Left ventricle myocardium inferior (tissue), 1 donor: ENCODE measurements around the gene IFNA4. TPM values are rescaled to one million over a fixed set of nuclear protein-coding genes. Genes with fewer than 3 reads are reported as not detected.
"Not testable (repeated sequence)": the region's sequence is repeated elsewhere in the genome, so short reads cannot be mapped to it uniquely, and the experiment has no call there.

Experiments
- DNase-seq: peaks from one replicate; pipeline ENCODE4 v3.0.0-alpha.2; 2020
- H3K27ac ChIP-seq: fragments of 200-600 bp; replicated peaks from 2 replicates; pipeline ENCODE4 v1.8.0; 2021
- H3K27me3 ChIP-seq: fragments of 200-600 bp; 2 replicates; pipeline ENCODE4 v1.8.0; 2021; ENCODE audit warnings: low read depth
- H3K36me3 ChIP-seq: fragments of 200-600 bp; 2 replicates; pipeline ENCODE4 v1.8.0; 2021
- H3K4me1 ChIP-seq: fragments of 200-600 bp; 2 replicates; pipeline ENCODE4 v1.8.0; 2021
- H3K4me3 ChIP-seq: fragments of 200-600 bp; 2 replicates; pipeline ENCODE4 v1.8.0; 2021; ENCODE audit warnings: mild to moderate bottlenecking, moderate library complexity
- H3K9me3 ChIP-seq: fragments of 200-600 bp; replicated peaks from 2 replicates; pipeline ENCODE4 v1.8.0; 2021
- CTCF ChIP-seq: fragments of 200-600 bp; IDR thresholded peaks from 2 replicates; pipeline ENCODE4 v1.8.0; 2021; ENCODE audit warnings: antibody characterized with exemption, mild to moderate bottlenecking, borderline replicate concordance
- intact Hi-C: fragments of 100-400 bp; cut with micrococcal nuclease; formaldehyde crosslinking; loops from one replicate; pipeline ENCODE4 v1.11.0; 2022
- total RNA-seq: library from RNA; stranded (reverse); fragmentation: NEBNext Ultra II Directional; extraction: Animal tissue kit (Norgen Biotek cat#: 25700); gene quantifications from one replicate; pipeline ENCODE4 v1.2.1, GENCODE V29; 2021
- donor health status: DM: no; HTN: yes; CAD: no; lungs with severe emphysema.

Gene IFNA4
- total RNA-seq, 1 donor from 2014 or later: not detected

GRCh38 chr9:21182810-21183736 lies 4.3 kb downstream of the IFNA4 start:
- H3K27me3 ChIP-seq, H3K4me1 ChIP-seq, H3K27ac ChIP-seq, H3K9me3 ChIP-seq, H3K4me3 ChIP-seq, DNase-seq, intact Hi-C loops, H3K36me3 ChIP-seq: not testable (repeated sequence)
- peak; percentile 46 for TF ChIP-seq CTCF

GRCh38 chr9:21174671-21175070 lies 12.7 kb downstream of the IFNA4 start:
- Histone ChIP-seq H3K4me3 (no peak overlapping the region), H3K27me3 (no peaks in the 10 kb centered on the region), H3K36me3 (no peaks in the 10 kb centered on the region), H3K27ac (no peak overlapping the region), H3K9me3 (no peaks in the 10 kb centered on the region), H3K4me1 (no peaks in the 10 kb centered on the region)
- DNase-seq: no peak
- intact Hi-C loops: no loop called here
- TF ChIP-seq CTCF: no peak

GRCh38 chr9:21172156-21172555 lies 15.2 kb downstream of the IFNA4 start:
- no peak overlapping the region for H3K4me3 ChIP-seq
- DNase-seq: no peak
- H3K27ac ChIP-seq: no peak overlapping the region
- intact Hi-C loops: no loop called here
- TF ChIP-seq CTCF: no peak
- no peaks in the 10 kb centered on the region for H3K9me3 ChIP-seq
- no peaks in the 10 kb centered on the region for H3K36me3 ChIP-seq
- H3K4me1 ChIP-seq: no peaks in the 10 kb centered on the region
- no peaks in the 10 kb centered on the region for H3K27me3 ChIP-seq

- no peak for DNase-seq
- no peaks in the 10 kb centered on the region for H3K27me3 ChIP-seq
- no peak overlapping the region for H3K27ac ChIP-seq
- H3K36me3 ChIP-seq: no peaks in the 10 kb centered on the region
- H3K4me3 ChIP-seq: no peak overlapping the region
- TF ChIP-seq CTCF: no peak
- no peaks in the 10 kb centered on the region for H3K4me1 ChIP-seq
- intact Hi-C loops: no loop called here
- no peaks in the 10 kb centered on the region for H3K9me3 ChIP-seq
Observed at GRCh38 chr9:21171351-21171750, 16.0 kb downstream of the IFNA4 start.

GRCh38 chr9:21166560-21166959 lies 20.8 kb downstream of the IFNA4 start, which contains the start of gene IFNA21:
IFNA21 (minus strand) TSS chr9:21166660; CDS start chr9:21166612, 48 bp downstream.
- H3K36me3 ChIP-seq, DNase-seq, H3K27me3 ChIP-seq, H3K4me3 ChIP-seq, intact Hi-C loops, H3K9me3 ChIP-seq, H3K27ac ChIP-seq, H3K4me1 ChIP-seq: not testable (repeated sequence)

GRCh38 chr9:21165516-21165915 lies 21.9 kb downstream of the IFNA4 start:
- Histone ChIP-seq H3K36me3 (no peaks in the 10 kb centered on the region), H3K4me3 (no peak overlapping the region), H3K4me1 (no peaks in the 10 kb centered on the region), H3K9me3 (peaks cover 3% of the 10 kb centered on the region), H3K27ac (no peak overlapping the region), H3K27me3 (no peaks in the 10 kb centered on the region)
- no peak for DNase-seq
- intact Hi-C loops: no loop called here
- TF ChIP-seq CTCF: no peak
